CD1c-positive myeloid dendritic cell (primary cell): ENCODE data around the gene PIGA.
A peak's percentile ranks its signal among the peaks of the same experiment; 100 is the strongest.
"Not testable (repeated sequence)": the region's sequence is repeated elsewhere in the genome, so short reads cannot be mapped to it uniquely, and the experiment has no call there.

Source experiments
- DNase-seq: peaks from one replicate; pipeline ENCODE4 v3.0.0-alpha.2; 2016; ENCODE audit errors: extremely low spot score

Gene PIGA

GRCh38 chrX:15321447-15321846, 13.9 kb downstream of the PIGA start:
- DNase-seq, result peak; percentile 72

DNA sequence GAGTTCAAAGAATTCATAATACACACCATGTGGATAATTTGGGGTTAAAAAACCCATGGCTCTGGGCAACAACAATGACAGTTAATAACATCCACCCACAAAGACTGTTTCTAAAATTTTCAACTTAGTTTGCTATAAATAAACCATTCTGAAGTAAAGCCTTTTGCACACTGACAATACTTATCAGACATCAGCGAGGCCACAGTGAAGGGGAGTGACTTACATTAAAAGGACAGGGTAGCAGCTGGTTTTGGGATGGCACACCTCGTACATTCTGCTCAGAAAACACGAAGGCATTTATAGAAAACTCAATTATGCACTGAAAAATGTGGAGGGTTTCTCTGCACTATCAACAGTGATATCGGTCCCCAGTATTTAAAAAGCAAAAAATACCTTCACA, 15.0 kb downstream of the PIGA start:
- DNase-seq, result no peak

- DNase-seq, result no peak
Measured at GRCh38 chrX:15319075-15319474, 16.2 kb downstream of the PIGA start.

GRCh38 chrX:15315509-15315908, 19.8 kb downstream of the PIGA start, which contains the start of gene ASB11:
Gene ASB11, minus strand, starts transcription at chrX:15315640. Its CDS starts 35 bp downstream, at chrX:15315605.
- no peak for DNase-seq

DNA sequence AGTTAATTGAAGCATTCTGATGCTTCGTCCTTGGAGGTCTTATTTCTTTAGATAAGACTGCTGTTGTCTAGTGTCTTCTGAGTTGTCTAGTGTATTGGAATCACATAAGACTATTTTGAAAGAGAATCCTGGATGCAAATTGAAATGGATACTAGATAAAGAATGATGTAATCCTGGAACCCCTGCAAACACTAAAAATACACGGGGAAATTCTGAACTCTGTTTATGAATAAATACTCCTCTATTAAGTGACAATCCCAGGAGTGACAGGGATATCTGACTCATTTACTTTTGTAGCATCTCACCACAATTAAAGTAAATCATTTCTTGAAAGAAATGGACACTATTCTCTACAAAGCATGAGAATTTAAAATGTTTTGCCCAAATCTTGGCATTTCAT, 20.9 kb downstream of the PIGA start:
- no peak for DNase-seq

DNA sequence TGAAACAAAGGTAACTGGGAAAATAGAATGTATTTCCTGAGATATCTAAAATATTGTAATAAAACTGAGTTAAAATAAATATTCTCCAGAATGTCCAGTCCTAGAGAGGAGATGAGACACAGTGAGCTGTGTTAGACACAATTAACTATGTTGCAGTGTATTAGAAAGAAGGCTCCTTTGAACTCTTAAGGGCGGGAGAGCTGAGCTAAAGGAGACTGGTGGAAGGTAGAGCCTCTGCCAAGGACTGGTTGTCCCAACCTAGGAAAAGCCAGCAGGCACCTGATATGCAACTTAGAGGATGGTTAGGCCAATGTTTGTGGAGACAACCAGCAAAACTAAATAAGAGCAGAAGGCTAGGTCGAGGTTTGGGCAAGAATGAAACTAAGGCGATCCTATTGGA, 24.2 kb downstream of the PIGA start:
- DNase-seq, result no peak

- no peak for DNase-seq
Measured at GRCh38 chrX:15310117-15310516, 25.2 kb downstream of the PIGA start.

- not testable (repeated sequence) for DNase-seq
Measured at GRCh38 chrX:15305899-15306298, 29.4 kb downstream of the PIGA start.

- DNase-seq, result peak; percentile 72
Measured at GRCh38 chrX:15301924-15302323, 33.4 kb downstream of the PIGA start.

- peak; percentile 27 for DNase-seq
Measured at GRCh38 chrX:15299941-15300851, 35.1 kb downstream of the PIGA start.

DNA sequence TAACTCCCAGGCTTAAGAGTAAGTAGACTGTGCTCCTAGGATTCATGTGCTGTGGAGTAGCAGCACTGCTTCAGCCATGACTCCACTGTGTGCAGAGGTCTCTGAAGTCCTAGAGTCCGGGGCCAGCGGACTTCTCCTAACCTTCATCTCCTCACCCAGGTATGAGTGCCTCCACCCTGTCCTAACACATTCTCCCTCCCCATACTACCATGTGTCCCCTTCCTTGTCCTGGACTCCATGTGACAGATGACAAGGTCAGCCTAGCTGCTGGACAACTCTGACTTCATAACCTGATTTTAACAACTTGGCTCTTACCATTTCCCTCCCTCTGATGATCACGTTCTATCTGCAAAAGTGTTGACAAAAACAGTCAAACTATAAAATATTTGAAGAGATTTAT, 36.5 kb downstream of the PIGA start:
- DNase-seq, result no peak

GRCh38 chrX:15298201-15298600, 37.1 kb downstream of the PIGA start:
- DNase-seq, result no peak

- no peak for DNase-seq
Measured at GRCh38 chrX:15293451-15293850, 41.9 kb downstream of the PIGA start.

- DNase-seq, result no peak
Measured at GRCh38 chrX:15292861-15293260, 42.5 kb downstream of the PIGA start.

- DNase-seq, result no peak
Measured at GRCh38 chrX:15277604-15278003, 57.7 kb downstream of the PIGA start.

GRCh38 chrX:15274946-15275345, 60.4 kb downstream of the PIGA start:
- no peak for DNase-seq

- not testable (repeated sequence) for DNase-seq
Measured at GRCh38 chrX:15273275-15273674, 62.0 kb downstream of the PIGA start.

- no peak for DNase-seq
Measured at GRCh38 chrX:15271757-15272156, 63.6 kb downstream of the PIGA start.

GRCh38 chrX:15269618-15270521, 65.5 kb downstream of the PIGA start, which contains the start of gene ASB9:
Gene ASB9, minus strand, starts transcription at chrX:15270083. Its CDS starts 209 bp downstream, at chrX:15269874.
- DNase-seq, result no peak
